ENCODE results near the gene KLHL2. TPM values are rescaled to one million over a fixed set of nuclear protein-coding genes. Genes with fewer than 3 reads are reported as not detected.

KLHL2 gene
- polyA plus RNA-seq, 4 donors, result 7.8 to 13.4 (median 10.6) TPM

DNA sequence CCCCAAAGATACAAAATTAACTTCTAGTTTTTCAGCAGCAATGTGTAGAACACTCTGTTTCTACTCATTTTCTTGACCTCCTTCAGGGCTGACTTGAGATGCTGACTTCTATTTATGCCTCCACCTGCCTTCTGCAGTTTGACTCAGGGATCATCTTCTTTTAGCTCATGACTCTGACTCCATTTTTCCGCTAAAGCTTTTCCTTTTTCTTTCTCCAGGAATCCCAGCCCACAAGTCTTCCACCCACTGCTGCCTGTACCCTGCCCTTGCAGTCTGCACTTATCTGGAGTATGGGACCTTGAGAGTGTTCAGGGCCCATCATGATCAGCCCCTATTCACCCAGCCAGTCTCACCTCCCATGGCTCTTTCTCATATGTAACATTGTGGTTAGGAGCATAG lies 14.9 kb upstream of the KLHL2 start:
- DNase-seq (no peak), FAIRE-seq (no peak)
- Histone ChIP-seq H3K4me3 (ENCODE audit: low read depth in 1 of 3, low read length in 3 of 3) (no peak overlapping the region), H3K27me3 (ENCODE audit: control insufficient read depth in 3 of 3, insufficient read depth in 3 of 3, low read length in 3 of 3) (no peaks in the 10 kb centered on the region), H3K4me1 (ENCODE audit: control insufficient read depth in 3 of 3, insufficient read depth in 2 of 3, low read depth in 1 of 3, low read length in 2 of 3) (no peaks in the 10 kb centered on the region), H3K27ac (ENCODE audit: low read depth in 1 of 3, low read length in 2 of 3) (no peak overlapping the region), H3K9me3 (ENCODE audit: control insufficient read depth in 2 of 2, insufficient read depth in 1 of 2, low read depth in 1 of 2, low read length in 1 of 2) (no peaks in the 10 kb centered on the region), H3K36me3 (ENCODE audit: control insufficient read depth in 3 of 3, insufficient read depth in 2 of 3, low read depth in 1 of 3, low read length in 3 of 3) (no peaks in the 10 kb centered on the region)
- WGBS, 3 donors, result 86 to 96% (median 92%) methylated on average over 1 of the region's 1 CpG

DNA sequence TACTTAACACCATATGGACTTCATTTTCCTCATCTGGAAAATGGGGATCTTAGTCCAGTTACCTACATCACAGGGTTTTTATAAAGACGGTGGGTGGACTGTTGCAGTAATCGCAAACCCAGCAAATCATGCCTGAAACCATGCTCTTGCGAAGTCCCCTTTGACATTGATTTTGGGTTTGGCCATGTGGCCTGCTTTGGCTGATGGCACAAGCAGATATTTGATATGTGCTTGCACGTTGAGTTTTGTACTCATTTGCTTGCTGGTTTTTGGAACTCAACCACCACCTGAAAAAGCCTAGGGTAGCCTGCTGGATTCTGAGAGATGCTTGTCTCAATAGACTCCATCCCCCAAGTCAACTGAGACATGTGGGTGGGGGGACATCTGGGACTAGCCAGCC lies 14.4 kb upstream of the KLHL2 start:
- Histone ChIP-seq H3K27ac (ENCODE audit: low read depth in 1 of 3, low read length in 2 of 3) (no peak overlapping the region), H3K36me3 (ENCODE audit: control insufficient read depth in 3 of 3, insufficient read depth in 2 of 3, low read depth in 1 of 3, low read length in 3 of 3) (no peaks in the 10 kb centered on the region), H3K27me3 (ENCODE audit: control insufficient read depth in 3 of 3, insufficient read depth in 3 of 3, low read length in 3 of 3) (no peaks in the 10 kb centered on the region), H3K4me3 (ENCODE audit: low read depth in 1 of 3, low read length in 3 of 3) (no peak overlapping the region), H3K9me3 (ENCODE audit: control insufficient read depth in 2 of 2, insufficient read depth in 1 of 2, low read depth in 1 of 2, low read length in 1 of 2) (no peaks in the 10 kb centered on the region), H3K4me1 (ENCODE audit: control insufficient read depth in 3 of 3, insufficient read depth in 2 of 3, low read depth in 1 of 3, low read length in 2 of 3) (no peaks in the 10 kb centered on the region)
- FAIRE-seq (no peak), DNase-seq (no peak)
- WGBS, 3 donors, result 88 to 92% (median 90%) methylated on average over 4 of the region's 4 CpGs

DNA sequence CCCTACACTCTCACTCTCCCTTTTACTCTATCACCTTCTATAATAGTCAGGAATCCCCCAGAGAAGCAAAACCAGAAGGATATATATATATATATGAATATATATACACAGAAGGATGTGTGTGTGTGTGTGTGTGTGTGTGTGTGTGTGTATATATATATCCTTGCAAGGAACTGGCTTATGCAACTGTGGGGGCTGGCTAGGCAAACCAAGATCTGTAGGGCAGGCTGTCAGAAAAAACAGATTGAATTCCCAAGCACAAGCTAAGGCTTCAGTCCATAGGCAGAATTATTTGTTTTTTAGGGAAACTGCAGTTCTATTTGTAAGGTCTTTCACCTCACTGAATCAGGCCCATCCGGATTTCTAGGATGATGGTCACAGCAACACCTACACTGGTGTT lies 13.0 kb upstream of the KLHL2 start:
- no peak overlapping the region for H3K4me3 ChIP-seq (ENCODE audit: low read depth in 1 of 3, low read length in 3 of 3)
- no peaks in the 10 kb centered on the region for H3K27me3 ChIP-seq (ENCODE audit: control insufficient read depth in 3 of 3, insufficient read depth in 3 of 3, low read length in 3 of 3)
- 91 to 100% (median 96%) methylated on average over 1 of the region's 1 CpG for WGBS, 3 donors
- H3K27ac ChIP-seq (ENCODE audit: low read depth in 1 of 3, low read length in 2 of 3), result no peak overlapping the region
- FAIRE-seq (no peak), DNase-seq (no peak)
- H3K9me3 ChIP-seq (ENCODE audit: control insufficient read depth in 2 of 2, insufficient read depth in 1 of 2, low read depth in 1 of 2, low read length in 1 of 2), result no peaks in the 10 kb centered on the region
- H3K36me3 ChIP-seq (ENCODE audit: control insufficient read depth in 3 of 3, insufficient read depth in 2 of 3, low read depth in 1 of 3, low read length in 3 of 3), result no peaks in the 10 kb centered on the region
- H3K4me1 ChIP-seq (ENCODE audit: control insufficient read depth in 3 of 3, insufficient read depth in 2 of 3, low read depth in 1 of 3, low read length in 2 of 3), result no peaks in the 10 kb centered on the region

DNA sequence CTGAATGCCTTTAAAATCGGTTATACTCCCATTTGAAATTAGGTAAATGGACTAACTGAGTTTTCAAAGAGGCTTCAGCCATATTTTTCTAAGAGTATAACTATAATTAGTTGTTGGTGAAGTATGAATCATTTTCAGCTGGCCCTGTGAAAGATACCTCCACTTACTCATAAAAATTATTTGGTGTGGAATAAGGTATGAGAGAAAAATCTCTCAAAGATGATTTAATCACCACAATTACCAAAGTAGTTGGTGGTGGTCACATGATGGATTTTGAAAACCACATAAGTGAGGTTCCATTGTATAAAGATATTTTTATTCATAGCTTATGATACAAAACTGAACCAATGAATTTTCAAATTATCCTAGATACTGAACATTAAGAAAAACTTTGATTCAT lies 9.0 kb upstream of the KLHL2 start:
- Histone ChIP-seq H3K27ac (ENCODE audit: low read depth in 1 of 3, low read length in 2 of 3) (no peak overlapping the region), H3K4me1 (ENCODE audit: control insufficient read depth in 3 of 3, insufficient read depth in 2 of 3, low read depth in 1 of 3, low read length in 2 of 3) (no peaks in the 10 kb centered on the region), H3K9me3 (ENCODE audit: control insufficient read depth in 2 of 2, insufficient read depth in 1 of 2, low read depth in 1 of 2, low read length in 1 of 2) (no peaks in the 10 kb centered on the region), H3K36me3 (ENCODE audit: control insufficient read depth in 3 of 3, insufficient read depth in 2 of 3, low read depth in 1 of 3, low read length in 3 of 3) (no peaks in the 10 kb centered on the region), H3K27me3 (ENCODE audit: control insufficient read depth in 3 of 3, insufficient read depth in 3 of 3, low read length in 3 of 3) (no peaks in the 10 kb centered on the region), H3K4me3 (ENCODE audit: low read depth in 1 of 3, low read length in 3 of 3) (no peak overlapping the region)
- no peak for FAIRE-seq
- DNase-seq, result no peak
- WGBS, 3 donors, result 86 to 93% (median 88%) methylated on average over 1 of the region's 1 CpG

DNA sequence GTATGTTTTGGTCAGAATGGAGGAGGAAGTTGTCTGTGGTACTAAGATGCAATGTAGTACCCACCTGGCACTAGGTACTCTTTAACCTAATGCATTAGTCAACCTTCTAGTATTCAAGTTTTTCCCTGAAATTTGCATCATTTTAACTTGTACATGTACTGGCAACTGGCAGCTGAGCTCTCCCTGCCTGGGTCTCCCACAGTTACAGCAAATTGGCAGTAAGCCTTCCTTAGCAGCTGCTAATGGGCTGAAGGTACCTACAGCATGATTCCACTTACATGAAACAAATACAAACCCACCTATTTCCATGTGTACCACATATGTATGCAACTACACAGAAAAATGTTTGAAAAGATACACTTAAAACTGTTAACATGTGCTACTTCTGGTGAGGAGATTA lies 8.1 kb upstream of the KLHL2 start:
- Histone ChIP-seq H3K27ac (ENCODE audit: low read depth in 1 of 3, low read length in 2 of 3) (no peak overlapping the region), H3K4me1 (ENCODE audit: control insufficient read depth in 3 of 3, insufficient read depth in 2 of 3, low read depth in 1 of 3, low read length in 2 of 3) (no peaks in the 10 kb centered on the region), H3K9me3 (ENCODE audit: control insufficient read depth in 2 of 2, insufficient read depth in 1 of 2, low read depth in 1 of 2, low read length in 1 of 2) (no peaks in the 10 kb centered on the region), H3K36me3 (ENCODE audit: control insufficient read depth in 3 of 3, insufficient read depth in 2 of 3, low read depth in 1 of 3, low read length in 3 of 3) (no peaks in the 10 kb centered on the region), H3K27me3 (ENCODE audit: control insufficient read depth in 3 of 3, insufficient read depth in 3 of 3, low read length in 3 of 3) (no peaks in the 10 kb centered on the region), H3K4me3 (ENCODE audit: low read depth in 1 of 3, low read length in 3 of 3) (no peak overlapping the region)
- FAIRE-seq, result no peak
- DNase-seq, result no peak

DNA sequence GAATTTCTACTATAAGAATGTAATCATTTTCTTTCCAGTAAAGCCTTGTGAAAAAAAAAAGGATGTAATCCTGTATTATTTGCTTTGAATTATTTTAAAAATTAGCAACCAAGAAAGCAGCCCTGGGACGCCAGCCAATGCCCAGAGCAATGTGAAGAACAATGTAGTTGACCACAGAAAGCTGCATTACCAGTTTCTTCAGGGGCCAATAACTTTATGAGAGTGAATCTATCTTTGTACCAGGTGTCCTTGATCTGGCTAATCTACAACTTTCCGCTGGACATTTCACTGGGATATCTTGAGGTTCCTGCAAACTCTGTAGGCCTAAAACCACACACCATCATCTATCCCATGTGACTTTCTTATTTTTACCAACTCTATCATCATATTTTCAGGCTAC lies 7.6 kb upstream of the KLHL2 start:
- DNase-seq (no peak), FAIRE-seq (no peak)
- WGBS, 3 donors, result 79 to 91% (median 90%) methylated on average over 2 of the region's 2 CpGs
- Histone ChIP-seq H3K4me1 (ENCODE audit: control insufficient read depth in 3 of 3, insufficient read depth in 2 of 3, low read depth in 1 of 3, low read length in 2 of 3) (no peaks in the 10 kb centered on the region), H3K36me3 (ENCODE audit: control insufficient read depth in 3 of 3, insufficient read depth in 2 of 3, low read depth in 1 of 3, low read length in 3 of 3) (no peaks in the 10 kb centered on the region), H3K27ac (ENCODE audit: low read depth in 1 of 3, low read length in 2 of 3) (no peak overlapping the region), H3K9me3 (ENCODE audit: control insufficient read depth in 2 of 2, insufficient read depth in 1 of 2, low read depth in 1 of 2, low read length in 1 of 2) (no peaks in the 10 kb centered on the region), H3K4me3 (ENCODE audit: low read depth in 1 of 3, low read length in 3 of 3) (no peak overlapping the region), H3K27me3 (ENCODE audit: control insufficient read depth in 3 of 3, insufficient read depth in 3 of 3, low read length in 3 of 3) (no peaks in the 10 kb centered on the region)

DNA sequence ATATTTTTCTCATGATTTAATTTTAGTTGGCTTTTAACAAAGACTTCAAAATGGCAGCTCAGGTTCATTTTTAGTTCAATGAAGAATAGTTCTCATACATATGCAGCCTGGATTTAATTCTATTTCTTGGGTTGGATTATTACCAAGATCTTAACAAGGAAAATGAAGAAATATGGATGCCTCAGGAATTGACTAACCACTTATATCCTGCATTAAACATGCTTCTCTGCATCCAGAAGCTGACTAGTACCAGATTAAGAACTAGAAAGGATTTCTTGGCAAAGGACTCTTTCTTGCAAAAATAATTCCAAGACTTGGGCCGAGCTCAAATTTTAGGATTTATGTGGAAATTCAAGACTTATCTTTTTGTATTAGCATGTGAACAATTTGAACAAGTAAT lies 5.6 kb upstream of the KLHL2 start:
- DNase-seq (no peak), FAIRE-seq (no peak)
- Histone ChIP-seq H3K4me1 (ENCODE audit: control insufficient read depth in 3 of 3, insufficient read depth in 2 of 3, low read depth in 1 of 3, low read length in 2 of 3) (peaks cover 3 to 7% (median 4%) of the 10 kb centered on the region in 3 donors), H3K27me3 (ENCODE audit: control insufficient read depth in 3 of 3, insufficient read depth in 3 of 3, low read length in 3 of 3) (no peaks in the 10 kb centered on the region), H3K9me3 (ENCODE audit: control insufficient read depth in 2 of 2, insufficient read depth in 1 of 2, low read depth in 1 of 2, low read length in 1 of 2) (no peaks in the 10 kb centered on the region), H3K36me3 (ENCODE audit: control insufficient read depth in 3 of 3, insufficient read depth in 2 of 3, low read depth in 1 of 3, low read length in 3 of 3) (no peaks in the 10 kb centered on the region), H3K4me3 (ENCODE audit: low read depth in 1 of 3, low read length in 3 of 3) (no peak overlapping the region), H3K27ac (ENCODE audit: low read depth in 1 of 3, low read length in 2 of 3) (no peak overlapping the region)
- 75 to 93% (median 92%) methylated on average over 1 of the region's 1 CpG for WGBS, 3 donors

DNA sequence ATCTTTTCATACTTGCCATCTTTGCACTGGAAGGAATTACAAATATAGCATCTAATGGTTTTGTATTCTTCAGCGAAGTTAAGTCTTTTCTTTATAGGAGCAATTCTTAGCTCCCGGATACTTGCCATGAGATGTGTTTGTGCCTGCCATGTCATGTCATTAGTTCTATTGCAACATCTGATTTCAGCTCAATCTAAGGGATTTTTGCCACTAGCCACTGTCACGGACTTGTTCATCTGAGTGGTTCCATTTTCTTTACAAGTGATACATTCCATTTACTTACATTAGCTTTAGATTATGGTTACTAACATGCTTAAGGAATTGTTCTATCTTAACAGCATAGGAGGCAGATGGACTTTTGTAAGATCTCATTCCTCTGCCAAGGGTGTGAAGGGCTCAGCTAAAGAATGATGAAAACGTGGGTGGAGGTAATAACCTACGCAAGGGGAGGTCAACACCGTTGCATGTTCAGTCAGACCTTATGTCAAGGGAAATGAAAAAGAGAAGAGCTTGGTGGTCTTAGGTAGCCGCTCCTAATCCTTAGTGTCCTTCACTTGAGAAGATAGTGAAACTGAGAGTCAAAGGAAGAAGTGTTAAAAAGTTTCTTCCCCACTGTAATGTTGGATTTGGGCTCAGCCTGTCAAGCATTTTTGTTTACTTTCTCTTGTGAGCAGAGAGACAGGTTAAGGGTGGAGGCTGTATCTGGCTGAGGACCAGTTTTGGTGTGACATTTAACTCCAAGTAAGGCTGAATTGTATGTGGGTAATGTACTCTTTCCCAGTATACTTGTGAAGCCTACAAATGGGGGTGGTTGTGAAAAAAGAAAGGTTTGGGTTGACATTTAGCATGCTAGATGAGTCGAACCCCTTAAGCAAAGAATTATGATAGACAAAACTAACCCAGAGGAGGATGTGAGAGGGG lies 3.6 kb upstream of the KLHL2 start:
- Histone ChIP-seq H3K4me1 (ENCODE audit: control insufficient read depth in 3 of 3, insufficient read depth in 2 of 3, low read depth in 1 of 3, low read length in 2 of 3) (peaks cover 3 to 11% (median 4%) of the 10 kb centered on the region in 3 donors), H3K27me3 (ENCODE audit: control insufficient read depth in 3 of 3, insufficient read depth in 3 of 3, low read length in 3 of 3) (peaks cover 0 to 2% (median 0%) of the 10 kb centered on the region in 3 donors), H3K27ac (ENCODE audit: low read depth in 1 of 3, low read length in 2 of 3) (no peak overlapping the region), H3K36me3 (ENCODE audit: control insufficient read depth in 3 of 3, insufficient read depth in 2 of 3, low read depth in 1 of 3, low read length in 3 of 3) (no peaks in the 10 kb centered on the region), H3K4me3 (ENCODE audit: low read depth in 1 of 3, low read length in 3 of 3) (no peak overlapping the region), H3K9me3 (ENCODE audit: control insufficient read depth in 2 of 2, insufficient read depth in 1 of 2, low read depth in 1 of 2, low read length in 1 of 2) (no peaks in the 10 kb centered on the region)
- 78 to 82% (median 82%) methylated on average over 8 of the region's 8 CpGs for WGBS, 3 donors
- no peak for FAIRE-seq
- DNase-seq, result no peak

DNA sequence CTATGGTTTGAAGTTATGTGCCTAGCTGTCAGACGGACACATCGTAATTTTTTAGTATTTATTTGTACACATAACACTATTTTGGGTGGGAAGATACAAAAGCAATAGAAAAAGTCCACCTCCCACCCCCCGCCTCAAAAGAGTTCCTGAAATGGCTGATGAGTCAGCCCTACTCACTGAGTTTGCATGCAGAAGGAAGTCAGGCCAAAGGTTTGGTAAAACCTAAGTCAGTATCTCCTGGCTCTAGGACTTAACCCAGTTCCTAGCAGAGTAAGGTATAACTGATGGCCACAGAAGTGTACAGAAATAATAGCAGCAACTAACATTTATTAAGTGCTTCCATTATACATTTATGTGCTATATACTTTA lies 2.9 kb upstream of the KLHL2 start:
- Histone ChIP-seq H3K36me3 (ENCODE audit: control insufficient read depth in 3 of 3, insufficient read depth in 2 of 3, low read depth in 1 of 3, low read length in 3 of 3) (no peaks in the 10 kb centered on the region), H3K4me1 (ENCODE audit: control insufficient read depth in 3 of 3, insufficient read depth in 2 of 3, low read depth in 1 of 3, low read length in 2 of 3) (peaks cover 3 to 15% (median 4%) of the 10 kb centered on the region in 3 donors), H3K27me3 (ENCODE audit: control insufficient read depth in 3 of 3, insufficient read depth in 3 of 3, low read length in 3 of 3) (peaks cover 0 to 2% (median 0%) of the 10 kb centered on the region in 3 donors), H3K4me3 (ENCODE audit: low read depth in 1 of 3, low read length in 3 of 3) (no peak overlapping the region), H3K27ac (ENCODE audit: low read depth in 1 of 3, low read length in 2 of 3) (no peak overlapping the region), H3K9me3 (ENCODE audit: control insufficient read depth in 2 of 2, insufficient read depth in 1 of 2, low read depth in 1 of 2, low read length in 1 of 2) (no peaks in the 10 kb centered on the region)
- FAIRE-seq, result no peak
- WGBS, 3 donors, result 70 to 79% (median 70%) methylated on average over 3 of the region's 3 CpGs
- no peak for DNase-seq

Measured in small intestine (tissue), 7 donors.